ENCODE results near the gene TRDMT1.

GRCh38 chr10:17161775-17162174 lies 39.7 kb downstream of the TRDMT1 start:
- TF ChIP-seq CTCF (IDR thresholded peaks at IDR 0.05 in 8 of 11, conservative IDR thresholded peaks at IDR 0.05 in 3 of 11), result no peak
- TF ChIP-seq POLR2AphosphoS5 (IDR thresholded peaks at IDR 0.05), result no peak
